Spinal cord (tissue), 10 donors: ENCODE results near the gene TRPC6. TPM values are rescaled to one million over a fixed set of nuclear protein-coding genes. Genes with fewer than 3 reads are reported as not detected.
"Not testable (repeated sequence)": the region's sequence is repeated elsewhere in the genome, so short reads cannot be mapped to it uniquely, and the experiment has no call there.

Source experiments
- DNase-seq, 6 donors: peaks; one replicate each; pipeline versions ENCODE4 v3.0.0 to v3.0.0-alpha.2; 2013 to 2015; ENCODE audit warnings: low spot score in 6 of 6, low read depth in 4 of 6
- H3K27ac ChIP-seq: one replicate; pipeline ENCODE4 v1.5.1; 2013; ENCODE audit warnings: low read depth, low read length, control low read depth
- H3K27me3 ChIP-seq: one replicate; pipeline ENCODE4 v1.6.1; 2013; ENCODE audit warnings: low read length; ENCODE audit not compliant: control insufficient read depth, insufficient read depth
- H3K36me3 ChIP-seq: one replicate; pipeline ENCODE4 v1.6.1; 2013; ENCODE audit warnings: low read length; ENCODE audit not compliant: control insufficient read depth, insufficient read depth
- H3K4me1 ChIP-seq: one replicate; pipeline ENCODE4 v1.6.1; 2013; ENCODE audit warnings: low read length; ENCODE audit not compliant: control insufficient read depth, insufficient read depth
- H3K4me3 ChIP-seq: one replicate; pipeline ENCODE4 v1.5.1; 2013; ENCODE audit warnings: low read depth, low read length, control low read depth
- H3K9me3 ChIP-seq: one replicate; pipeline ENCODE4 v1.6.1; 2013; ENCODE audit warnings: low read length; ENCODE audit not compliant: control insufficient read depth, insufficient read depth
- WGBS: methylation state at CpG from one replicate; pipeline ENCODE4 v1.1.5; 2013; ENCODE audit warnings: missing lambda C conversion rate; ENCODE audit not compliant: insufficient coverage; 5-methylcytosine and 5-hydroxymethylcytosine counted together
- polyA plus RNA-seq, 2 donors: library from polyadenylated mRNA; unstranded; fragments of 120-200 nt; gene quantifications; one replicate each; pipeline ENCODE4 v1.2.1, GENCODE V29; 2013; ENCODE audit not compliant: insufficient read length in 2 of 2
- total RNA-seq, 2 donors: library from RNA; depleted of rRNA in 1 of 2; stranded (reverse); fragments of 120-200 nt in 1 of 2; fragments of >200 nt in 1 of 2; gene quantifications; one replicate each; pipeline versions ENCODE4 v1.2.3 to v1.2.4, GENCODE V29; 2013 to 2014
- donor health status: healthy.

Gene TRPC6
- total and polyA plus RNA-seq, 4 donors: 3.5 to 9.8 (median 5.0) TPM

DNA sequence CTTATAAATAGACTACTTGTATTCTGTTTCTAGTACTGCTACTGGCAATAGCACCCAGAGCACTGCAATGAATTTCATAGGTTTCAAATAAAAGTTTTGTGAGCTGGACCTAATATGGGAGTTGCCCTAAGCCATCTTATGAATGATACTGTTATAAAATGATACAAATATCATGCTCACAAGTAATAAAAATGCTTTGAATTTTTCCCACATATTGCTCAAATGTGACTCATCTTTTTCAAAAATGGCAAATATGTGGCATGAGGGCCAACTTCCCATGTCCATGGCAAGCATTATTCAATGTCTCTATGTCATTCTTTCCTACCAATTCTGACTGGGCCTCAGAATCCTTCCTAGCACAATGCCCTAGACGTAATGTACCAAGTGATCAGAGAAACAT, 137.6 kb downstream of the TRPC6 start:
- Histone ChIP-seq H3K4me1 (no peaks in the 10 kb centered on the region), H3K27ac (no peak overlapping the region), H3K4me3 (no peak overlapping the region), H3K36me3 (no peaks in the 10 kb centered on the region), H3K9me3 (no peaks in the 10 kb centered on the region), H3K27me3 (no peaks in the 10 kb centered on the region)
- WGBS: no CpG with 5 or more reads among the region's 1 CpG
- DNase-seq: no peak

DNA sequence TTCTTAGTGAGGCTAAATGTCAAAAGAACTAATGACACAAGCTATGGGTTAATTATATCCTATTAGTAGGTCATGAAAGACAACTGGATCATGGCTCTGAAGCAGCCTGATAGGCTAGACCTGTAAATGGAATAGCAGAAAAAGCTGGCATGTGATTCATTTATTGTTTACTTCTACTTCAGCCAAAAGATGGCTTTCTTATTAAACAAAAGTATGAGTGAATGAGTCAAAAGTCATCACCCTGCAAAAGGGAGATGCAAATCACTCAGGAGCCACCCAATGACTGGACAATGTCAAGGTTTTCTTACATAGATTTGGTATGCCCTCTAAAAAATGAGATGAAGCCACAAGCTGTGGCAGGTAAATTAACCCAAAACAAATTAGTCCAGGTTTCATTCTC, 138.0 kb downstream of the TRPC6 start:
- DNase-seq: no peak
- Histone ChIP-seq H3K9me3 (no peaks in the 10 kb centered on the region), H3K4me3 (no peak overlapping the region), H3K4me1 (no peaks in the 10 kb centered on the region), H3K27me3 (no peaks in the 10 kb centered on the region), H3K27ac (no peak overlapping the region), H3K36me3 (no peaks in the 10 kb centered on the region)

DNA sequence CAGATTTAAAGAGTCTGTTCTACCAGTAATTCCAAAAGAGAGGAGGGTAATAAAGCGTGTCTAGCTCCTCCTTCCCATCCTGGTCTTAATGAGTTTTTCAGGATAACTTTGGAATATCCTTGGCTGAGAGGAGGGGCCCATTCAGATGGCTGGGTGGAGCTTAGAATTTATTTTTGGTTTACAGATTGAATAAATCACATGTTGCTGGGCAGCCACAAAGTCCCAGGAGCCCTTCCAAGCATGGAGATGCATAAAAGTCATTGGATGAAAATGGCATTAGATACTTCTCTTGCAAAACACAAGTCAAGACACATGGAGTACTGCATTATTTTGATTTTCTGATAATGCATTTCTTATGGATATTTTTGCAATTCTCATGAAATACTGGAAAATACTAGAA, 139.0 kb downstream of the TRPC6 start:
- no peak overlapping the region for H3K27ac ChIP-seq
- no peaks in the 10 kb centered on the region for H3K36me3 ChIP-seq
- no peak overlapping the region for H3K4me3 ChIP-seq
- H3K27me3 ChIP-seq: no peaks in the 10 kb centered on the region
- no peaks in the 10 kb centered on the region for H3K4me1 ChIP-seq
- no CpG with 5 or more reads among the region's 1 CpG for WGBS
- no peaks in the 10 kb centered on the region for H3K9me3 ChIP-seq
- no peak for DNase-seq

DNA sequence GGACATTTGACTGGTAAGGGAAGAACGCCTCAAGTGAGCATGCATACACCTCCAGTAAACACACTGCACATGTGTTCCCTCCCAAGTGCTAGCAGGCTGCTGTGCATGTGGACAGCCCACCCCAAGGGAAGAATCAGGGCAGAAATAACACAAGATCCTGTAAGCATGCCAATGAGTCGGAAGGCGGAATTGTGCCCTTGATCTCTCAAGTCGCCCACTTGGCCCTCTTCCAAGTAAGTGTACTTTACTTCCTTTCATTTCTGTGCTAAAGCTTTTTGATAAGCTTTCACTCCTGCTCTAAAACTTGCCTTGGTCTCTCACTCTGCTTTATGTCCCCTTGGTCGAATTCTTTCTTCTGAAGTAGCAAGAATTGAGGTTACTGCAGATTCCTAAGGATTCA, 139.6 kb downstream of the TRPC6 start:
- H3K9me3 ChIP-seq: no peaks in the 10 kb centered on the region
- H3K27me3 ChIP-seq: no peaks in the 10 kb centered on the region
- H3K36me3 ChIP-seq: no peaks in the 10 kb centered on the region
- DNase-seq: peak in 2 of 6 donors; percentile 40 to 51
- H3K4me1 ChIP-seq: no peaks in the 10 kb centered on the region
- no peak overlapping the region for H3K4me3 ChIP-seq
- 33% methylated on average over 4 of the region's 5 CpGs for WGBS
- no peak overlapping the region for H3K27ac ChIP-seq

DNA sequence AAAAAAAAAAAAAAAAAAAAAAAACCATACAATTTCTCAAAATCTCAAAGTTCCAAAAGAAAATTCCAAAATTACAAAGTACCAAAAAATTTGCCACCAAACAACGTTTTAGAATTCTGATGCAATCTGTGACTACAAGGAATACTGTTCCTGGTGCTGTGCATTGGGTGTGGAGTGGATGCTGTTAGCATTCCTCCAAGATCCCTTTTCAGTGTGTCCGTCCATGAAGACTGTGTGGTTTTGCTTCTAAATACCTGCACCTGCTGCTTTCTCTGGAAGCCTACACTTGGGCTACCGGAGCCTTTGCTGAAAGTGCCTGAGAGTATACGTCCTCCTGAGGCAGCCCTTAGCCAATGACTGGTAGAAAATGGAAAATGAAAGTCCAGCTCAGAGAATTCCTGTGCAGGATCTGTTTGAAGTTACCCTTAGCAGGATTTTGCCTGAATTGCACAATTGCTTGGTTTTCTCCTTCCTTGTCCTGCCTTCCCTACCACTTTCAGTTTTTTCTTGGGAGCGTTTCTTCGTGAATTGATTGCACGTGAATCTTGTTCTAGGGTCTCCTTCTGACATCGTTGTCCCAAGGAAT, 140.8 kb downstream of the TRPC6 start:
- DNase-seq: no peak
- no peaks in the 10 kb centered on the region for H3K9me3 ChIP-seq
- H3K27ac ChIP-seq: no peak overlapping the region
- H3K36me3 ChIP-seq: no peaks in the 10 kb centered on the region
- no peak overlapping the region for H3K4me3 ChIP-seq
- no peaks in the 10 kb centered on the region for H3K4me1 ChIP-seq
- 90% methylated on average over 7 of the region's 8 CpGs for WGBS
- H3K27me3 ChIP-seq: no peaks in the 10 kb centered on the region

DNA sequence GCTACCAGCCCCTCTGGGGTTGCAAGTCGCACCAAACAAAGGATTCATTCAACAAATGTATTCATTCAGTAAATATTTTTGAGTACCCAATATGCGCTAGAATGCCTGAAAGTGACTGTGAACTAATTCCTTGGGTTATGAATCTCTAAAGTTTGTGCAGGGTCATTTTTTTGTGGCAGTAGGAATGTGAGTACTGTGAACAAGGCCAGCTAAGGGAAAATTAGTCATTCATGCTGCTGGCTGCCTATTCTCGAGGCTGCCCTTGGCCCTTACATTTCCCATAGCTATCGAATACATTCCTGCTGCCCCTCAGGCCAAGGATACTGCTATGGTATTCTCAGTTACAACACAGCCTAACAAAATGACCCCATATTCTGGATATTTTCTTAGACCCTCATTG, 141.6 kb downstream of the TRPC6 start:
- Histone ChIP-seq H3K4me1 (no peaks in the 10 kb centered on the region), H3K27ac (no peak overlapping the region)
- 88% methylated on average over 3 of the region's 4 CpGs for WGBS

DNA sequence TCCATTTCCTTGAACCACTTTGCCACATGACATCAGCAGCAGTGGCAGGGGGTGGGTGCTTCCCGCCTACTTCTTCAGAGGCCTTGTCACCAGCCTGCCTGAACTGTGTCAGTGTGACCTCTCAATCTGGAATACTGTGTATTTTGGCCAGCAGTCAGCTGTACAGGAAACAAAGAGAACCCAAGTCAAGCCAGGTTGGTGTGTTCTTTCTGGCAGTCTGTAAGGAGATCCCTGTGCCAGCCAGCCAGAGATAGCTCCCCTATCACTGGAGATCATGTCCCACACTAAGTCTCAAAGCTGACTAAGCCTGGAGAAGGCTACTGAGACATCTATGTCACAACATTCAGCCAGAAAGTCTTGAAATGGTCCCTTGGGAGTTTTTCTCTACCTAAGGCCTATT, 142.1 kb downstream of the TRPC6 start:
- no CpG with 5 or more reads among the region's 1 CpG for WGBS
- no peak for DNase-seq
- Histone ChIP-seq H3K4me1 (no peaks in the 10 kb centered on the region), H3K27me3 (no peaks in the 10 kb centered on the region), H3K9me3 (no peaks in the 10 kb centered on the region), H3K36me3 (no peaks in the 10 kb centered on the region), H3K4me3 (no peak overlapping the region), H3K27ac (no peak overlapping the region)

More for the DNA sequence above, 141.6 kb downstream of the TRPC6 start:
- Histone ChIP-seq H3K9me3 (no peaks in the 10 kb centered on the region), H3K4me3 (no peak overlapping the region), H3K36me3 (no peaks in the 10 kb centered on the region), H3K27me3 (no peaks in the 10 kb centered on the region)
- no peak for DNase-seq

DNA sequence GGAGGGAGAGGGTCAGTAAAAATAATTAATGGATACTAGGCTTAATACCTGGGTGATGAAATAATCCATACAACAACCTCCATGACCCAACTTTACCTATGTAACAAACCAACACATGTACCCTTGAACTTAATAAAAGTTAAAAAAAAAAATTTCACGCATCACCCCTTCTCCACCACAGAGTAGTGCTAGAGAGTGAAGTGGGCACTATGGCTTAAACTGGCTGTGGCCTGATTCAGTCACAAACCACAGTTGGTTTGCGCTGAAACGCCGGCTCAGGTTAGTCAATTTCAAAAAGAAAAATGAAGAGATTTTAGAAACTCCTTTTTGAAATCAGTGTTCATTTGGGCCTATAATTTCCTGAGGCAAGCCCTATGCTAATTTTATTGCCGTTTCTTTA, 144.3 kb downstream of the TRPC6 start:
- Histone ChIP-seq H3K9me3 (no peaks in the 10 kb centered on the region), H3K27ac (no peak overlapping the region), H3K27me3 (no peaks in the 10 kb centered on the region), H3K4me3 (no peak overlapping the region), H3K36me3 (no peaks in the 10 kb centered on the region), H3K4me1 (no peaks in the 10 kb centered on the region)
- DNase-seq: no peak
- no CpG with 5 or more reads among the region's 5 CpGs for WGBS

DNA sequence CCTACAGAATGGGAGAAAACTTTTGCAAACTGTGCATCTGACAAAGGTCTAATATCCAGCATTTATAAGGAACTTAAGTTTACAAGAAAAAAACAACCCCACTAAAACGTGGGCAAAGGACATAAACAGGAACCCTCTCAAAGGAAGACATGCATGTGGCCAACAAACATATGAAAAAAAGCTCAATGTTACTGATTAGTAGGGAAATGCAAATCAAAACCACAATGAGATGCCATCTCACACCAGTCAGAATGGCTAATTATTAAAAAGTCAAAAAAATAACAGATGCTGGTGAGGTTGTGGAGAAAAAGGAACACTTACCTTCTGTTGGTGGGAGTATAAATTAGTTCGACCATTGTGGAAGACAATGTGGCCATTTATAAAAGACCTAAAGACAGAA, 145.1 kb downstream of the TRPC6 start:
- no CpG with 5 or more reads among the region's 2 CpGs for whole genome bisulfite sequencing
- not testable (repeated sequence) for H3K27me3 ChIP-seq, H3K9me3 ChIP-seq, DNase-seq, H3K36me3 ChIP-seq, H3K4me1 ChIP-seq, H3K27ac ChIP-seq, H3K4me3 ChIP-seq

DNA sequence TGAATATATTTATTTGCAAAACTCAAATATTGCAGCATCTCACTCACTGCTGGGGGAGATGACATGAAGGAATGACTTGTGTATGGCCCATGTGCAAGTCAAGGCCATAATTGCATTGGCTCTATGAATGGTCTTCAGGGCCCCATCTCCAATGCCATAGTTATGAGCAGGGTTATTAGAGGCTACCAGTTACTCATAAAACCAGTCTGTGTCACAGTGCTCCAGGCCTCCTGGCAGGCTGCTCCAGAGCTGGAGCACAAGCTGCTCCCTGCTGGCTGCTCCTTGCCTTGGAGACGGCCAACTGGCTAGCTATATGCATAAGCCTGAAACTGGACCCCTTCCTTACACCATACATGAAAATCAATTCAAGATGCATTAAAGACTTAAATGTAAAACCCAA, 145.7 kb downstream of the TRPC6 start:
- WGBS: 83% methylated on average over 1 of the region's 1 CpG
- DNase-seq: no peak

More for the DNA sequence above, 145.7 kb downstream of the TRPC6 start:
- H3K4me3 ChIP-seq: no peak overlapping the region
- H3K27ac ChIP-seq: no peak overlapping the region
- H3K9me3 ChIP-seq: no peaks in the 10 kb centered on the region
- H3K27me3 ChIP-seq: no peaks in the 10 kb centered on the region
- no peaks in the 10 kb centered on the region for H3K36me3 ChIP-seq
- no peaks in the 10 kb centered on the region for H3K4me1 ChIP-seq
